GM12865 (cell line): ENCODE measurements around the gene GSN.

Experiments
- DNase-seq: peaks from one replicate; pipeline ENCODE4 v3.0.0; 2010; ENCODE audit warnings: low read depth
- H3K4me3 ChIP-seq: 2 replicates; pipeline ENCODE4 v1.5.1; 2011; ENCODE audit warnings: mild to moderate bottlenecking, low read depth, low read length, control low read depth
- CTCF ChIP-seq: IDR thresholded peaks from 2 replicates; pipeline ENCODE4 v1.5.1; 2011; ENCODE audit warnings: low read length, control low read depth, low read depth, inconsistent platforms; ENCODE audit not compliant: insufficient read depth; ENCODE audit errors: missing control alignments

GSN gene

GRCh38 chr9:121321016-121321503, 53.1 kb downstream of the GSN start:
- no peak for TF ChIP-seq CTCF
- H3K4me3 ChIP-seq: no peak overlapping the region
- DNase-seq: no peak

GRCh38 chr9:121322037-121322736, 54.2 kb downstream of the GSN start:
- no peak for DNase-seq
- no peak overlapping the region for H3K4me3 ChIP-seq
- TF ChIP-seq CTCF: no peak

DNA sequence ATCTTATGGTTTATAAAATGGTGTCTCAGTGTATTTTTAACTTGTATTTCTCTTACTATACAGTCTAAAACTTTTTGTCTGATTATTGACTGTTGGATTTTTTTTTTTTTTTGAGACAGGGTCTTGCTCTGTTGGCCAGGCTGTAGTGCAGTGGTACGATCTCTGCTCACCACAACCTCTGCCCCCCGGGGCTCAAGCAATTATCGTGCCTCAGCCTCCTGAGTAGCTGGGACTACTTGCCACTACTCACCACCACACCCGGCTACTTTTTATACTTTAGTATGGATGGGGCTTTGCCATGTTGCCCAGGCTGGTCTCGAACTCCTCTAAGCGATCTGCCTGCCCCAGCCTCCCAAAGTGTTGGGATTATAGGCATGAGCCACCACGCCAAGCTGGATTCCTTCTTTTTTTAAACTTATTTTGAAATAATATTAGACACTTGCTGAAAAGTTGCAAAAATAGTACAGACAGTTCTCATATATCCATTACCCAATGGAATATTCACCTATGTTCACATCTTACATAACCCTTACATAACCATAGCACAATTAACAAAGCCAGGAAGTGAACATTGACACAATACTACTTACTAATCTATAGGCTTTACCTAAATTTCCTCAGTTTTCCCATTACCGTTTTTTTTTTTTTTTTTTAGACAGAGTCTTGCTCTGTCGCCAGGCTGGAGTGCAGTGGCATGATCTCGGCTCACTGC, 54.9 kb downstream of the GSN start:
- DNase-seq: no peak
- no peak overlapping the region for H3K4me3 ChIP-seq
- TF ChIP-seq CTCF: no peak

DNA sequence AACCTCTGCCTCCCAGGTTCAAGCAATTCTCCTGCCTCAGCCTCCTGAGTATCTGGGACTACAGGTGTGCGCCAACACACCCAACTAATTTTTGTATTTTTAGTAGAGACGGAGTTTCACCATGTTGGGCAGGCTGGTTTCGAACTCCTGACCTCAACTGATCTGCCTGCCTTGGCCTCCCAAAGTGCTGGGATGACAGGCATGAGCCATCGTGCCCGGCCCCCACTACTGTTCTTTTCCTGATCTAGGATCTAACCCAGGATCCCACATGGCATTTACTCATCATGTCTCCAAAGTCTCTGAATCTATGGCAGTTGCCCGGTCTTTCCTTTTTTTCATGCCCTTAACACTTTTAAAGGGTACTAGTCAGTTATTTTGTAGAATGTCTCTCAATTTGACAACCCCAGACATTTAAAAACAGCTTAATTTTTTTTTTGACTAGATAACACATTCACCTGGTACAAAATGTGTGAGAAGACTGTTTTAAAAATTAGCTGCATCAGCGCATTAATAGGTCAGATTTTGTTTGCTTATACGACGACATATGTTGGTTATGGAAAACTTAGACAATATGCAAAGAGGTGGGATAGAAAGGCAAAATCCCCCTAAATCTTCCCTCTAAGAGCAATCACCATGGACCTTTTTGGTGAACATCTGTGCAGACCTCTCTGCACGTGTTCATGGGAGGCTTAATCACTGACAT, 55.6 kb downstream of the GSN start:
- TF ChIP-seq CTCF: no peak
- no peak for DNase-seq
- H3K4me3 ChIP-seq: no peak overlapping the region

- no peak for TF ChIP-seq CTCF
- no peak overlapping the region for H3K4me3 ChIP-seq
- DNase-seq: no peak
Observed at GRCh38 chr9:121324316-121324715, 56.4 kb downstream of the GSN start.

- H3K4me3 ChIP-seq: no peak overlapping the region
- no peak for DNase-seq
- TF ChIP-seq CTCF: no peak
Observed at GRCh38 chr9:121324755-121325154, 56.8 kb downstream of the GSN start.
